H1 (cell line): ENCODE data around the gene SRM. TPM values are rescaled to one million over a fixed set of nuclear protein-coding genes. Genes with fewer than 3 reads are reported as not detected.

Source experiments
- CTCF ChIA-PET: fragments of 300-600 bp; sonication (Branson Sonifier 250); formaldehyde crosslinking; loops from one replicate; lab custom pipeline; 2021; ENCODE audit not compliant: partially characterized antibody; lab: Charles Lee
- POLR2A ChIA-PET: fragments of 300-600 bp; sonication (Branson Sonifier 250); formaldehyde crosslinking; loops from one replicate; lab custom pipeline; 2021; ENCODE audit warnings: inconsistent platforms; ENCODE audit not compliant: partially characterized antibody; lab: Charles Lee
- DNase-seq, 2 experiments: peaks; one replicate each; pipeline versions ENCODE4 v3.0.0 to v3.0.0-alpha.2; 2010 to 2022; ENCODE audit warnings: low spot score in 2 of 2, low read depth in 1 of 2, mixed read lengths in 1 of 2
- FAIRE-seq: peaks from 2 replicates; lab custom pipeline; 2011; peaks lifted over from hg19 to GRCh38; lab: Jason Lieb, UNC
- H2AFZ ChIP-seq: 2 replicates; pipeline ENCODE4 v1.8.1; 2012; ENCODE audit warnings: low read length, inconsistent platforms
- H2AK5ac ChIP-seq: 2 replicates; pipeline ENCODE4 v1.6.1; 2013; ENCODE audit warnings: low read depth, low read length
- H2BK120ac ChIP-seq: replicated peaks from 2 replicates; pipeline ENCODE3; 2013; ENCODE audit warnings: low read depth, low read length, inconsistent platforms
- H2BK12ac ChIP-seq: 2 replicates; pipeline ENCODE4 v1.6.1; 2013; ENCODE audit warnings: low read depth, low read length
- H2BK15ac ChIP-seq: 2 replicates; pipeline ENCODE4 v1.6.1; 2013; ENCODE audit warnings: low read length
- H2BK20ac ChIP-seq: 2 replicates; pipeline ENCODE4 v1.6.1; 2013; ENCODE audit warnings: low read length
- H2BK5ac ChIP-seq: 2 replicates; pipeline ENCODE4 v1.6.1; 2013; ENCODE audit warnings: low read depth, low read length
- H3K14ac ChIP-seq: 2 replicates; pipeline ENCODE4 v1.6.1; 2013; ENCODE audit warnings: inconsistent platforms; ENCODE audit not compliant: insufficient read length
- H3K18ac ChIP-seq: 2 replicates; pipeline ENCODE4 v1.6.1; 2013; ENCODE audit warnings: low read length; ENCODE audit errors: extremely low read depth
- H3K23ac ChIP-seq: 2 replicates; pipeline ENCODE4 v1.6.1; 2013; ENCODE audit warnings: inconsistent platforms; ENCODE audit not compliant: insufficient read length
- H3K23me2 ChIP-seq: 2 replicates; pipeline ENCODE4 v1.6.1; 2013; ENCODE audit warnings: low read depth, low read length
- H3K27ac ChIP-seq: 2 replicates; pipeline ENCODE4 v1.6.1; 2011; ENCODE audit warnings: low read depth, low read length, inconsistent platforms
- H3K27me3 ChIP-seq, 4 experiments: replicated peaks in 1 of 4; 1 replicate in 1 of 4; 2 replicates in 3 of 4; pipeline versions ENCODE4 v1.6.1 to v1.8.1; 2011 to 2013; ENCODE audit warnings: low read length in 3 of 4, mild to moderate bottlenecking in 3 of 4, inconsistent platforms in 2 of 4, mixed read lengths in 2 of 4, moderate library complexity in 1 of 4; ENCODE audit not compliant: control insufficient read depth in 3 of 4, insufficient read depth in 3 of 4; ENCODE audit errors: extremely low read depth in 1 of 4
- H3K36me3 ChIP-seq, 4 experiments: 2 replicates each; pipeline versions ENCODE4 v1.6.1 to v1.8.1; 2011 to 2013; ENCODE audit warnings: mild to moderate bottlenecking in 4 of 4, low read length in 3 of 4, moderate library complexity in 2 of 4, control low read depth in 1 of 4, inconsistent platforms in 1 of 4; ENCODE audit not compliant: insufficient read depth in 4 of 4, control insufficient read depth in 2 of 4
- H3K4ac ChIP-seq: replicated peaks from 2 replicates; pipeline ENCODE3; 2013; ENCODE audit warnings: low read length, low read depth, mixed read lengths, inconsistent platforms; ENCODE audit not compliant: insufficient read length
- H3K4me1 ChIP-seq, 4 experiments: replicated peaks in 1 of 4; 1 replicate in 1 of 4; 2 replicates in 3 of 4; pipeline versions ENCODE4 v1.6.1 to v1.8.1; 2011 to 2013; ENCODE audit warnings: low read length in 3 of 4, inconsistent platforms in 2 of 4, mixed read lengths in 1 of 4; ENCODE audit not compliant: insufficient read depth in 4 of 4, control insufficient read depth in 3 of 4
- H3K4me2 ChIP-seq, 2 experiments: 2 replicates each; pipeline versions ENCODE4 v1.6.1 to v1.8.1; 2011 to 2013; ENCODE audit warnings: low read depth in 2 of 2, low read length in 2 of 2, control low read depth in 1 of 2, inconsistent platforms in 1 of 2, mild to moderate bottlenecking in 1 of 2; ENCODE audit not compliant: insufficient read depth in 1 of 2
- H3K4me3 ChIP-seq, 4 experiments: fragments of 200-600, 300-600 bp in 1 of 4; sonication (generic), shearing (Covaris generic), sonication (Bioruptor Twin) in 1 of 4; 2 replicates each; pipeline versions ENCODE4 v1.5.1 to v1.8.1; 2011 to 2016; ENCODE audit warnings: low read length in 4 of 4, low read depth in 3 of 4, control low read depth in 2 of 4, inconsistent platforms in 2 of 4, mild to moderate bottlenecking in 2 of 4, mixed read lengths in 1 of 4, moderate library complexity in 1 of 4; ENCODE audit not compliant: insufficient read depth in 2 of 4; ENCODE audit errors: extremely low read depth in 1 of 4
- H3K56ac ChIP-seq: replicated peaks from 2 replicates; pipeline ENCODE3; 2013; ENCODE audit warnings: low read depth, mild to moderate bottlenecking, mixed read lengths, low read length, inconsistent platforms; ENCODE audit not compliant: insufficient read length
- H3K79me1 ChIP-seq: 2 replicates; pipeline ENCODE4 v1.6.1; 2013; ENCODE audit warnings: low read depth, low read length, control low read depth
- H3K79me2 ChIP-seq, 2 experiments: 2 replicates each; pipeline versions ENCODE4 v1.6.1 to v1.8.1; 2012 to 2013; ENCODE audit warnings: low read length in 2 of 2, mild to moderate bottlenecking in 2 of 2, inconsistent platforms in 1 of 2; ENCODE audit not compliant: insufficient read depth in 2 of 2, control insufficient read depth in 1 of 2
- H3K9ac ChIP-seq, 4 experiments: replicated peaks in 1 of 4; 1 replicate in 1 of 4; 2 replicates in 3 of 4; pipeline versions ENCODE4 v1.6.1 to v1.8.1; 2011 to 2013; ENCODE audit warnings: low read depth in 3 of 4, low read length in 3 of 4, control low read depth in 2 of 4, mild to moderate bottlenecking in 2 of 4, moderate library complexity in 2 of 4, inconsistent platforms in 1 of 4; ENCODE audit errors: extremely low read depth in 1 of 4
- H3K9me3 ChIP-seq, 2 experiments: 2 replicates each; pipeline versions ENCODE4 v1.6.1 to v1.8.1; 2012 to 2013; ENCODE audit warnings: mild to moderate bottlenecking in 2 of 2, moderate library complexity in 2 of 2, control low read depth in 1 of 2, inconsistent platforms in 1 of 2, low read depth in 1 of 2, low read length in 1 of 2, mixed read lengths in 1 of 2; ENCODE audit not compliant: insufficient read depth in 2 of 2
- H4K20me1 ChIP-seq, 2 experiments: replicated peaks in 1 of 2; 2 replicates each; pipeline versions ENCODE3 to v1.8.1; 2011 to 2013; ENCODE audit warnings: inconsistent platforms in 2 of 2, low read length in 2 of 2, mild to moderate bottlenecking in 1 of 2; ENCODE audit not compliant: insufficient read depth in 2 of 2, control insufficient read depth in 1 of 2
- H4K5ac ChIP-seq: 2 replicates; pipeline ENCODE4 v1.6.1; 2013; ENCODE audit warnings: low read length, low read depth, mixed read lengths, inconsistent platforms; ENCODE audit not compliant: insufficient read length
- H4K8ac ChIP-seq: 2 replicates; pipeline ENCODE4 v1.8.0; 2013; ENCODE audit warnings: mild to moderate bottlenecking, moderate library complexity, low read length, inconsistent platforms; ENCODE audit not compliant: insufficient read depth; ENCODE audit errors: extremely low read depth
- H4K91ac ChIP-seq: replicated peaks from 2 replicates; pipeline ENCODE3; 2013; ENCODE audit warnings: low read length, mixed read lengths, inconsistent platforms; ENCODE audit not compliant: insufficient read length
- CBX8 ChIP-seq: fragments of 300-800, 300-1000 bp; sonication (generic); IDR thresholded peaks from 2 replicates; pipeline ENCODE4 v1.7.1; 2016; ENCODE audit warnings: low read depth, low read length, borderline replicate concordance
- EP300 ChIP-seq, 2 experiments: IDR thresholded peaks; 1 replicate in 1 of 2; 2 replicates in 1 of 2; pipeline ENCODE4 v1.6.1; 2011 to 2012; ENCODE audit warnings: low read depth in 2 of 2, low read length in 2 of 2, mild to moderate bottlenecking in 2 of 2, borderline replicate concordance in 1 of 2, inconsistent platforms in 1 of 2, moderate library complexity in 1 of 2
- KDM4A ChIP-seq: IDR thresholded peaks from one replicate; pipeline ENCODE4 v1.7.1; 2012; ENCODE audit warnings: low read depth, mild to moderate bottlenecking, moderate library complexity, low read length, inconsistent platforms; ENCODE audit not compliant: severe bottlenecking
- PHF8 ChIP-seq: fragments of 200-600 bp; sonication (generic); conservative IDR thresholded peaks from 2 replicates; pipeline ENCODE4 v1.7.1; 2012; ENCODE audit warnings: low read depth, mild to moderate bottlenecking, inconsistent platforms, low read length, moderate library complexity
- RBBP5 ChIP-seq: IDR thresholded peaks from 2 replicates; pipeline ENCODE4 v1.7.1; 2012; ENCODE audit warnings: low read depth, mild to moderate bottlenecking, inconsistent platforms, low read length, moderate library complexity, borderline replicate concordance
- SIN3A ChIP-seq, 2 experiments: IDR thresholded peaks in 1 of 2; conservative IDR thresholded peaks in 1 of 2; 2 replicates each; pipeline ENCODE4 v1.6.1; 2011 to 2012; ENCODE audit warnings: low read length in 2 of 2, improper control_type of control experiment in 1 of 2, low read depth in 1 of 2, mild to moderate bottlenecking in 1 of 2
- WGBS, 2 experiments: shearing (Covaris generic) in 1 of 2; methylation state at CpG; one replicate each; pipeline versions ENCODE4 v1.1.6 to v1.1.7; 2013 to 2015; ENCODE audit warnings: low lambda C conversion rate in 2 of 2, mixed read lengths in 2 of 2, inconsistent platforms in 1 of 2, low coverage in 1 of 2, missing lambda C conversion rate in 1 of 2; ENCODE audit not compliant: insufficient replicate concordance in 2 of 2, insufficient coverage in 1 of 2, insufficient read length in 1 of 2; ENCODE audit errors: extremely low coverage in 1 of 2, missing lambda C conversion rate in 1 of 2; 5-methylcytosine and 5-hydroxymethylcytosine counted together
- polyA plus RNA-seq, 7 experiments: library from polyadenylated mRNA; depleted of rRNA in 3 of 7; stranded (reverse) in 5 of 7; unstranded in 2 of 7; fragments of >200 nt in 5 of 7; fragments of 200-250 nt in 2 of 7; gene quantifications; 1 replicate in 5 of 7; 2 replicates in 1 of 7; 4 replicates in 1 of 7; pipeline versions ENCODE4 v1.2.1 to v1.2.3, GENCODE V29; 2011 to 2013; ENCODE audit warnings: missing spikeins in 2 of 7, mixed read lengths in 2 of 7
- total RNA-seq: library from RNA; stranded (reverse); fragmentation: NEBNext Ultra II Directional; extraction: Animal tissue kit (Norgen Biotek cat#: 25700); gene quantifications from 2 replicates; pipeline ENCODE4 v1.2.1, GENCODE V29; 2021
- TF ChIP-seq, protein P1 (sequence below), 3 experiments: IDR thresholded peaks; 1 replicate in 2 of 3; 2 replicates in 1 of 3; pipeline versions ENCODE4 v1.5.1 to v1.6.1; 2011; ENCODE audit warnings: low read length in 3 of 3, mild to moderate bottlenecking in 3 of 3, inconsistent platforms in 2 of 3, low read depth in 1 of 3, moderate library complexity in 1 of 3; ENCODE audit not compliant: insufficient read depth in 1 of 3; ENCODE audit errors: control extremely low read depth in 1 of 3
- TF ChIP-seq, protein P2 (sequence below): IDR thresholded peaks from 2 replicates; pipeline ENCODE4 v1.6.1; 2012; ENCODE audit warnings: inconsistent platforms

SRM gene
- total and polyA plus RNA-seq, 2 of the 8 experiments (the other 6 are each of a cell fraction or from before 2014, with no cell fraction given): 110 to 208 TPM

DNA sequence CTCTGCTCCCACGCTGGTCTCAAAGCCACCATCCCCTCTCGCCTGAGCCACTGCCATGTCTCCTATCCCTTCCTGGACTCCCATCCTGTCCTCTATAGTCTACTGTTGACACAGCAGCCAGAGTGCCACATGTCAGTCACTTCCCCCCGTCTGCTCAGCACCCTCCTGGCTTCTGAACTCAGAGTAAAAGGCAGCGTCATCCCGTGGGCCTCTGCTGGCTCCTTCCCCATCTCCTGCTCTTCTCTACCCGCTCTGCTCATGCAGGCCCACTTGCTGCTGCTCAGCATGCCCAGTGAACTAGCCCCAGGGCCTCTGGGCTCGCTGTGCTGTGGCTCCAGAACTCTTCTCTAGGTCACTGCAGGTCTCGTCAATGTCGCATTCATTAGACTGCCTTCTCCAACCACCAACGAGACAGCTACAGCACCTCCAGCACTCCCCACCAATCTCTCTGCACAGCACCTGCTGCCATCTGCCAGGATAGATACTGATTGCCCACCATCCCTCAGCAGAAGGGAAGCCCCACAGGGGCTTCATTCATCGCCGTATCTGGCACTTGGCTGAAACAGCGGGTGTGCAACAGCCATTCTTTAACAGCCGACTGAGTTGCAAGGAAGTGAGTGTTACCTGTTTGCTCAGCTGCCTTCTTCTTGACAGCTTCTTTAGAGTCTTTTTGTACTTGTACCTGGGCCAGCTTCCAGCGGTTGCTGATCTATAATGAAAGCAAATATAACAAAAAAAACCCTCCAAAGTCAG is 11.8 kb upstream of the SRM start:
- H3K18ac ChIP-seq: no peak overlapping the region
- ChIA-PET POLR2A (interaction anchor here (0.7 to 2.6 kb wide), 5 partner anchors 8 to 51 kb away, joined by 3 to 11 read pairs (median 9); partner anchors contain the start of gene SRM), CTCF (interaction anchor here (0.9 to 7.3 kb wide), 4 partner anchors 11 to 34 kb away, joined by 3 to 58 read pairs (median 7); no protein-coding TSS in a partner anchor)
- H3K79me2 ChIP-seq: no peaks in the 10 kb centered on the region
- no peaks in the 10 kb centered on the region for H3K9me3 ChIP-seq
- H3K4me1 ChIP-seq: no peaks in the 10 kb centered on the region
- no peak for FAIRE-seq
- no peak overlapping the region for H2BK5ac ChIP-seq
- H2BK20ac ChIP-seq: no peak overlapping the region
- no peak overlapping the region for H3K4ac ChIP-seq
- H2BK12ac ChIP-seq: no peak overlapping the region
- no peak overlapping the region for H3K14ac ChIP-seq
- WGBS, 2 experiments: 84% methylated on average over 15 of the region's 15 CpGs; no CpG with 5 or more reads in 1 of the 2 experiments
- H3K23me2 ChIP-seq: no peaks in the 10 kb centered on the region
- H4K20me1 ChIP-seq: peaks cover 0 to 12% of the 10 kb centered on the region in 2 experiments
- H4K91ac ChIP-seq: no peak overlapping the region
- H2BK15ac ChIP-seq: no peak overlapping the region
- no peak overlapping the region for H4K5ac ChIP-seq
- H2BK120ac ChIP-seq: no peak overlapping the region
- no peak overlapping the region for H3K4me3 ChIP-seq
- H3K56ac ChIP-seq: no peak overlapping the region
- no peak overlapping the region for H3K9ac ChIP-seq
- no peaks in the 10 kb centered on the region for H3K27me3 ChIP-seq
- H2AFZ ChIP-seq: no peak overlapping the region
- no peak overlapping the region for H2AK5ac ChIP-seq
- no peaks in the 10 kb centered on the region for H3K79me1 ChIP-seq
- H3K23ac ChIP-seq: no peak overlapping the region
- no peak overlapping the region for H3K27ac ChIP-seq
- peaks cover 36 to 88% (median 75%) of the 10 kb centered on the region in 4 experiments for H3K36me3 ChIP-seq
- H4K8ac ChIP-seq: no peak overlapping the region
- H3K4me2 ChIP-seq: no peak overlapping the region
- no peak for DNase-seq
- TF ChIP-seq SIN3A (conservative IDR thresholded peaks at IDR 0.05 in 1 of 2, IDR thresholded peaks at IDR 0.05 in 1 of 2; ENCODE audit: low read depth in 1 of 2, low read length in 2 of 2): no peak
- TF ChIP-seq, protein P1, sequence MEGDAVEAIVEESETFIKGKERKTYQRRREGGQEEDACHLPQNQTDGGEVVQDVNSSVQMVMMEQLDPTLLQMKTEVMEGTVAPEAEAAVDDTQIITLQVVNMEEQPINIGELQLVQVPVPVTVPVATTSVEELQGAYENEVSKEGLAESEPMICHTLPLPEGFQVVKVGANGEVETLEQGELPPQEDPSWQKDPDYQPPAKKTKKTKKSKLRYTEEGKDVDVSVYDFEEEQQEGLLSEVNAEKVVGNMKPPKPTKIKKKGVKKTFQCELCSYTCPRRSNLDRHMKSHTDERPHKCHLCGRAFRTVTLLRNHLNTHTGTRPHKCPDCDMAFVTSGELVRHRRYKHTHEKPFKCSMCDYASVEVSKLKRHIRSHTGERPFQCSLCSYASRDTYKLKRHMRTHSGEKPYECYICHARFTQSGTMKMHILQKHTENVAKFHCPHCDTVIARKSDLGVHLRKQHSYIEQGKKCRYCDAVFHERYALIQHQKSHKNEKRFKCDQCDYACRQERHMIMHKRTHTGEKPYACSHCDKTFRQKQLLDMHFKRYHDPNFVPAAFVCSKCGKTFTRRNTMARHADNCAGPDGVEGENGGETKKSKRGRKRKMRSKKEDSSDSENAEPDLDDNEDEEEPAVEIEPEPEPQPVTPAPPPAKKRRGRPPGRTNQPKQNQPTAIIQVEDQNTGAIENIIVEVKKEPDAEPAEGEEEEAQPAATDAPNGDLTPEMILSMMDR (IDR thresholded peaks at IDR 0.05; ENCODE audit: control extremely low read depth in 1 of 3, insufficient read depth in 1 of 3, low read depth in 1 of 3, low read length in 3 of 3): no peak
- TF ChIP-seq, protein P2, sequence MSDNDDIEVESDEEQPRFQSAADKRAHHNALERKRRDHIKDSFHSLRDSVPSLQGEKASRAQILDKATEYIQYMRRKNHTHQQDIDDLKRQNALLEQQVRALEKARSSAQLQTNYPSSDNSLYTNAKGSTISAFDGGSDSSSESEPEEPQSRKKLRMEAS: no peak
- TF ChIP-seq RBBP5: no peak
- no peak for TF ChIP-seq KDM4A
- no peak for TF ChIP-seq EP300 (IDR thresholded peaks at IDR 0.05; ENCODE audit: borderline replicate concordance in 1 of 2, low read depth in 2 of 2, low read length in 2 of 2)
- no peak for TF ChIP-seq PHF8
- no peak for TF ChIP-seq CBX8
